ENCODE results near the gene TLE3.

Gene TLE3

DNA sequence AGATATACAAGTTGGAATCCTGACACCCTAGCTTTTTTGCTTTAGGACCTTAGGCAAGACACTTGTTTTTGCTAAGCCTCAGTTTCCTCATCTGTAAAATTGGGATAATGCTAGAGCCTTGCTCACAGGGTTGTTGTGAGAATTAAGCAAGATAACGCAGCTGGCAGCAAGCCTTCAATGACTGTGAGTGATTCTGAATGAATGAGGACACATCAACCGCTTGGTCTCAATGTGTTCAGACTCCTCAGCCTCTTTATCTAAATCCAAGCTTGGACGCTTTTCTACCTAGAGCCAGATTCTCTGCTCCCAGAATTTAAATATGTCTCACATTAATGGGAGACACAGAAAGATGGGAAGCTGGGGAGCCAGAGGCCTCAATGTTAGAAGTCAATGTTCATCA, 11.8 kb upstream of the TLE3 start:
- Histone ChIP-seq H3K27me3 (ENCODE audit: control insufficient read depth, insufficient read depth, low read length) (peaks cover 15% of the 10 kb centered on the region), H3K4me1 (ENCODE audit: control insufficient read depth, insufficient read depth, low read length) (peaks cover 13% of the 10 kb centered on the region), H3K4me3 (ENCODE audit: low read depth, low read length) (no peak overlapping the region), H3K9ac (ENCODE audit: low read depth, low read length) (no peak overlapping the region), H3K36me3 (ENCODE audit: control insufficient read depth, insufficient read depth, low read length) (no peaks in the 10 kb centered on the region), H3K9me3 (ENCODE audit: control insufficient read depth, insufficient read depth, low read length) (no peaks in the 10 kb centered on the region)

DNA sequence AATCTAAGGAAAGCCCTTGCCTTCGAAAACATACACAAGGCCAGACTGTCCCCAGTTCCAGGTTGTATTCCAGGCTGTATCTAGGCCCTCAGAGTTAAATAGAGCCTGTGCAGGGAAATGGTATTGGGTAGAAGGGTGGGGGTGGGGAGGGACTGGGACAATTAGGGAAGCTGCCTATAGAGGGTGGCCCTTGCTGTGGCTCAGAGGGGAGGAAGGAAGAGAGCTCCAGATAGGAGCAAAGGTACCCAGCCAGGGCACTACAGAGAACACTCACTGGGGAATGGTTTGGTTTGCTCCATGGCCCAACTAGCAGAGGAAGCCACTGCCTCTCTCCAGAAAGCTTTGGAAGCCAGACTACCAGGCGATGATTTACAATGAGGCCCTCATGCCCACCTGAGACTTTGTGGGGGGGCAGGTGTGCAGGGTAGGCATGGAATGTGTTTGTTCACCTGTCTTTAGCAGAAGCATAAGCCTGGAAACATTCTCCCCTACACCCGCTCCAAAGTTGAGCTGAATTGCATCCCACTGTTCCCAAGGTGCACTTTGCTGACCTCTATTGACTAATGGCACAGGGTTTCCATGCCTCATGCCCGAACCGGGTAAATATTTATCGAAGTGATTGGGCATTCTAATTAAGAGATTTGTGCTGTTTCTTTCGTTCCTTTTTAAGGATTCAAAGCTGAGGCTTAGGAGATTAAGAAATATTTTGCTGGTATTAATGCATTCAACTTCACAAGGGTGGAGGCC, 6.3 kb upstream of the TLE3 start:
- peaks cover 14% of the 10 kb centered on the region for H3K4me1 ChIP-seq (ENCODE audit: control insufficient read depth, insufficient read depth, low read length)
- H3K4me3 ChIP-seq (ENCODE audit: low read depth, low read length) = no peak overlapping the region
- H3K9ac ChIP-seq (ENCODE audit: low read depth, low read length) = no peak overlapping the region
- H3K9me3 ChIP-seq (ENCODE audit: control insufficient read depth, insufficient read depth, low read length) = no peaks in the 10 kb centered on the region
- no peaks in the 10 kb centered on the region for H3K36me3 ChIP-seq (ENCODE audit: control insufficient read depth, insufficient read depth, low read length)
- H3K27me3 ChIP-seq (ENCODE audit: control insufficient read depth, insufficient read depth, low read length) = peaks cover 25% of the 10 kb centered on the region

DNA sequence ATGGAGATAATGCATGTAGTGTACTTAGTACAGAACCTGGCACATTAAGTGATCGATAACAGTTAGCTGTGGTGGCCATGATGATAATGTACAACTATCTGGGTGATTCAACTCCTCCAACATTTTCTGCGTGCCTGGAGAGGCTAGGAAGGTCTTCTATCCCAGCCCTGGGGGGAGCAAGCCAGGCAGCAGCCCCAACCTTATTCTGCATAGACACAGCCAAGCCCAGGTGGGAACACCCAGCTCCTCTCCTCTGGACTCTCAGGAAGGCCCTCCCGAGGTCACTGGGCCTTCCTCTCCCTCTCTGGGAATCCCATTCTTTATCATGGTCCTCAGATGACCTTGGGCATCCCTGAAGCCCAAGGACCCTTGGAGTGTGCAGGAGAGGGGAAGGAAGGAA, 5.1 kb upstream of the TLE3 start:
- Histone ChIP-seq H3K4me1 (ENCODE audit: control insufficient read depth, insufficient read depth, low read length) (peaks cover 14% of the 10 kb centered on the region), H3K27me3 (ENCODE audit: control insufficient read depth, insufficient read depth, low read length) (peaks cover 25% of the 10 kb centered on the region), H3K4me3 (ENCODE audit: low read depth, low read length) (no peak overlapping the region), H3K9me3 (ENCODE audit: control insufficient read depth, insufficient read depth, low read length) (no peaks in the 10 kb centered on the region), H3K9ac (ENCODE audit: low read depth, low read length) (no peak overlapping the region), H3K36me3 (ENCODE audit: control insufficient read depth, insufficient read depth, low read length) (no peaks in the 10 kb centered on the region)

DNA sequence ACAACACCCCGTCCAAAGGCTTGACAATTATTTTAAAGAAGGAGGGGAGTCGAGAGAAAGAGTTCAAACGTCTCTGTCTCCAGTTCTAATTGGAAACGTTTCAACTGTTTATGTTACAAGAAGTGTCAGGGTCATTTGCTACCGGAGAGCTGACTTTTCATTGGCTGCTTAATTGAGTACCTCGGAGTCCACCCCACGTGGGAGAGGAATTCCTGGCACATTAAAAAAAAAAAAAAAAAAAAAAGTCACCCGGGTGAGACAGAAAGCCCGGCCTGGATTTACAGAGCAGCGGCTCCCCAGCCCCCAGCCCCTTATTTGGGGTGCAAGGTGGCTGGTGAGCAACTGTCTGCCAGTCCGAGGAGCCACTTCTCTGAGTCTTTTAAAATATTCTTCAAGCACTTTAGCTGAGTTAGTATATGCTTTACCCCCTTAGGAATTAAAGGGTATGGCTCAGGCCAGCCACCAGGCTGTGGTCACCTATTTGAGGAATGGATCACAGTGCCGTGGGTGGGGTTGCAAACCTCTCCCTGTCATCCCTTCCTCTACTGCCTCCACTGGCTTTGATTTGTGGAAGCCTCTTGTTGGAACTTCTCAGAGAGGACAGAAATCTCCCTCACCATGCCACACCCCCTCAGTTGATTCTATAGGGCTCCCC, 3.9 kb upstream of the TLE3 start:
- H3K9me3 ChIP-seq (ENCODE audit: control insufficient read depth, insufficient read depth, low read length) = no peaks in the 10 kb centered on the region
- peaks cover 20% of the 10 kb centered on the region for H3K27me3 ChIP-seq (ENCODE audit: control insufficient read depth, insufficient read depth, low read length)
- H3K9ac ChIP-seq (ENCODE audit: low read depth, low read length) = no peak overlapping the region
- peak overlapping the region; percentile 58 for H3K4me3 ChIP-seq (ENCODE audit: low read depth, low read length)
- no peaks in the 10 kb centered on the region for H3K36me3 ChIP-seq (ENCODE audit: control insufficient read depth, insufficient read depth, low read length)
- H3K4me1 ChIP-seq (ENCODE audit: control insufficient read depth, insufficient read depth, low read length) = peaks cover 14% of the 10 kb centered on the region

DNA sequence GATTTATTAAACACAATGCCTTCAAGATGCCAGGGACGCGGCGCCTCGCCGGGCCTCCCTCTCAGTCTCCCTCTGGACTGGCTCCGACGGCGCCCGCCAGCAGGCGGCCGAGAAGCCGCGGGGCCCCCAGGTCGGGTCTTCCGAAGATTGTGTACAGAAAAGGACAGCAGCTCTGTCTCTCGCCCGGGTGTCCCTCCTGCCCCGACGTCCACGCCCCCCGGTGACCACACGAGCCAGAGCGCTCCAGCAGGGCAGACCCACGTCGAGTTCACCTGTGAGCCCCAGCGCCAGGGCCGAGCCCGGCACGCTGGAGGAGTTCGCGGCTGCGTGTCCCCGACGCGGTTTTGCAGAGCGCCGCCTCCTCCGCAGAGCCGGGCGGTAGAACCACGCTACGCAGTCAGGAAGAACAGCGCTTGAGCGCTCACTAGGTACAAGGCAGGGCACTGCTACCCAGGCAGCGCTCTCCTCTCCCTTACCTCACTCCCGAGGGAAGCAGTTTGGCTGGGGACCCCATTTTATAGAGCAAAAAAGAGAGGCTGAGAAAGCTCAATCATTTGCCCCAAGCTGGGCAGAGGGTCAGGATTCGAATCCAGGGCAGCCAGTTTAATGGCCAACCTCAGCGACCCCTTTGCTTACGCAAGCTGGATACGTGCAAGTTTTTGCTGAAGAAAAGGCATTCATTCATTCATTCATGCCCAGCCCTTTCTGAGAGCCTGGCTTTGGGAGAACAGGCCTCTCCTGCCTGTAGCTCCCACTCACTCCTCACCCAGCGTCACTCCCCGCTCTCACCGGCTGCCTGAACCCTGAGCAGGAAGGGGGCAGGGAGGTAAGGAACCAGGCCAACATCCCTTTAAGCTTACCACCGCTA, 3.0 kb upstream of the TLE3 start:
- Histone ChIP-seq H3K27me3 (ENCODE audit: control insufficient read depth, insufficient read depth, low read length) (peaks cover 20% of the 10 kb centered on the region), H3K36me3 (ENCODE audit: control insufficient read depth, insufficient read depth, low read length) (no peaks in the 10 kb centered on the region), H3K4me1 (ENCODE audit: control insufficient read depth, insufficient read depth, low read length) (peaks cover 14% of the 10 kb centered on the region), H3K4me3 (ENCODE audit: low read depth, low read length) (peak overlapping the region; percentile 58), H3K9ac (ENCODE audit: low read depth, low read length) (no peak overlapping the region), H3K9me3 (ENCODE audit: control insufficient read depth, insufficient read depth, low read length) (no peaks in the 10 kb centered on the region)

DNA sequence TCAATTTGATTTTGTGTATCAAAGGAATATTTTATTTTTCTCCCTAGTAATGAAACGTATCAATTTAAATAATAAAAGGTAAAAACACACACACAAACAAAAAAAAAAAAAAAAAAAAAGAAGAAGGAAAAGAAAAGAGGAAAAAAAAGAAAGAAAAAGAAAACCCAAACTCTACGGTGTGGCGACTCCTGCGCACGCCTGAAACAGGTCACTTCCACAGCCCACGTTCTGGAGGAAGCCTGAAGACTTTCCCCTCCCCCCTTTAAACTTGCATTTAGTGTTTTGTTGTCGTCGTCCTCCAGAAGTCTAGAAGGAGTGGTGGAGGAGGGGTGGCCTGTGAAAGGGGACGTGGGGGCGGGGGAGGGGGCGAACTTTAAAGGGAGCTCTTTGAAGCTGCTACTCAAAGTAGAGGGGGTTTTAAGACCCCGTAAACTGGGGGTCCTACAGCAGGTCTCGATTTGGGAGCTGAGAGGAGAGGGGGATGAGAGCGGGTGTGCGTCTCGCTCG, 2.3 kb upstream of the TLE3 start:
- Histone ChIP-seq H3K27me3 (ENCODE audit: control insufficient read depth, insufficient read depth, low read length) (peaks cover 20% of the 10 kb centered on the region), H3K9ac (ENCODE audit: low read depth, low read length) (no peak overlapping the region), H3K36me3 (ENCODE audit: control insufficient read depth, insufficient read depth, low read length) (no peaks in the 10 kb centered on the region), H3K9me3 (ENCODE audit: control insufficient read depth, insufficient read depth, low read length) (no peaks in the 10 kb centered on the region), H3K4me3 (ENCODE audit: low read depth, low read length) (peak overlapping the region; percentile 58), H3K4me1 (ENCODE audit: control insufficient read depth, insufficient read depth, low read length) (peaks cover 14% of the 10 kb centered on the region)

DNA sequence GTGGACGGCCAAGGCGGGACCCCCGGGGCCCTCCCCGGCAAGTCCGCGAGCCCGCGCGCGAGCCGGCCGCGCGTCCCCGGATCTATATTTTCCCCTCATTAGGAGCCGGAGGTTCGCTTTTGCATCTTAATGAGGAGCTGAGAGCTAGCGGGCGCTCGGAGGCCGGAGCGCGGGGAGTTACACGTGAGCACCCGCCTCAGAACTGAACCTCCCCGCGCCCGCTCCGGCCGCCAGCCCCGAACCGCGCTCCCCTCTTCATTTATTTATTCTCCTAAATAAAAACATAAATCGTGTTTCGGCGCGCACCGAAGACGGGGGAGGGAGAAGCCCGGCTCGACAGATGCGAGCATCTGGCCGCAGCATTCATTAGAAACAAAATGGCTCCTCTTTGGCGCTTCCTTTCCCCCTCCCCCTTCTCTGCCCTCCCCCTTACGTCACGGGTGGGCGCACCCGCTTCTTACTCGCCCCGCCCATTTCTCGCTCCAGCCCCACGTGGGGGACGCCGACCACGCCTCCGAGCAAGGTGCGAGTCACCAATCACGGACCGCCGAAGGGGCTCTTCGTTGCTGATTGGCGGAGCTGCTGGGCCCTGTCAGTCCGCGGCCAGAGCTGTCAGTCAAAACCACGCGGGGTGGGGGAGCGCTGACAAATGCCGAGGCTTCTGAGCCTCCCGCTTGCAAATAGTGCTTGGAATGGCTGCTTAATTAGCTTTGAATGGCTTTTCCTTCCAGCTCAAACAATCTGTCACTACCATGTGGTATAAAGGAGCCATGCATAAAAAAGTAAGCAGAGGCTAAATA, 1.6 kb upstream of the TLE3 start:
- no peaks in the 10 kb centered on the region for H3K9me3 ChIP-seq (ENCODE audit: control insufficient read depth, insufficient read depth, low read length)
- H3K4me1 ChIP-seq (ENCODE audit: control insufficient read depth, insufficient read depth, low read length) = peaks cover 20% of the 10 kb centered on the region
- peak overlapping the region; percentile 37 for H3K9ac ChIP-seq (ENCODE audit: low read depth, low read length)
- H3K4me3 ChIP-seq (ENCODE audit: low read depth, low read length) = peak overlapping the region; percentile 54
- H3K36me3 ChIP-seq (ENCODE audit: control insufficient read depth, insufficient read depth, low read length) = no peaks in the 10 kb centered on the region
- peaks cover 20% of the 10 kb centered on the region for H3K27me3 ChIP-seq (ENCODE audit: control insufficient read depth, insufficient read depth, low read length)

DNA sequence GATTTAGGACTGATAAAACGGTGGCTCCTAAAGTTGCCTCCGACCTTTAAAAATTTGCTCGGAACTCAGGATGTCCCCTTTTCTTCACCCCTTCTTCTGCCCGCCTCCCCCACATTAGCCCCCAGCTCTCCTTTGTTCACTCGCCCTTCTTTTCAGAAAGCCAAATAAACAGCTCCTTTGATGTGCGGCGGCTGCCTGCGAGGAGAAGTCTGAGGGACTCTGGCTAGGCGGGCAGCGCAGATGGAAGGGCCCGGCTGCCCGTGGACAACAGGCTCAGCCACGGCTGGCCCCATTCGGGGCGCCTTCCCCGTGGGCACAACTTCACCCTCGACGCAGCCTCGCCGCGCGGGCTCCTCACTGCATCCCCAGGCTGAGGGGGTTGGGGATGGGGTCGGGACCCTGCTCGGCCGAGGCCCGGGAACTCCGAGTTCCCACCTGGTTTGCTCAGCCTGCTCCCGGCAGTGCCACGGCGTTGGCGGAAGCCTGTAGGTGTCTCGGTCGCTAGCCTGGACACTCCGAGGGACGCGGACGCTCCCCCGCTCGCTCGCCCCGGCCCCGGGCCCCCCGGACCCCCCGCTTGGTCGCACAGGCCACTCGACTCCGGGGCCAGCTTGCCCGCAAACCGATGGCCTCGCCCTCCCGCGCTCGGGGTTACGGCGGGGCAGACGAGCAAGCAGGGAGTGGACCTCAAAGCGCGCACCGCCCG, 897 bp upstream of the TLE3 start:
- peak overlapping the region; percentile 37 for H3K9ac ChIP-seq (ENCODE audit: low read depth, low read length)
- H3K4me3 ChIP-seq (ENCODE audit: low read depth, low read length) = peak overlapping the region; percentile 54
- peaks cover 17% of the 10 kb centered on the region for H3K27me3 ChIP-seq (ENCODE audit: control insufficient read depth, insufficient read depth, low read length)
- H3K36me3 ChIP-seq (ENCODE audit: control insufficient read depth, insufficient read depth, low read length) = no peaks in the 10 kb centered on the region
- H3K9me3 ChIP-seq (ENCODE audit: control insufficient read depth, insufficient read depth, low read length) = no peaks in the 10 kb centered on the region
- peaks cover 20% of the 10 kb centered on the region for H3K4me1 ChIP-seq (ENCODE audit: control insufficient read depth, insufficient read depth, low read length)

DNA sequence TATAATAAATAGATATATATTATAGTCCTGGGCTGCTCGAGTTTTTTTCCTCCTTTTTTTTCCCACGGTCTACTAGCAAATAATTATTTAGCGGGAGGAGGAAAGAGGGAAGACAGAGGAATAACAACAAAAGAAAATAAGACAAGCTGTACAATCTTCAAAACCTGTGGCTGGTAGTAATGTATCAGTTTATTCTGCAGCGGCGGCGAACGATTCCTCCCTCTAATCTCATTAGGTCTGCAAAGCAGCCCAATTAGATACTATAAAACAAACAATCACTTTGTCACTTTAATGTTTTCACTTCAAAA, 390 bp upstream of the TLE3 start:
- H3K9ac ChIP-seq (ENCODE audit: low read depth, low read length) = no peak overlapping the region
- peak overlapping the region; percentile 54 for H3K4me3 ChIP-seq (ENCODE audit: low read depth, low read length)
- peaks cover 12% of the 10 kb centered on the region for H3K27me3 ChIP-seq (ENCODE audit: control insufficient read depth, insufficient read depth, low read length)
- peaks cover 25% of the 10 kb centered on the region for H3K4me1 ChIP-seq (ENCODE audit: control insufficient read depth, insufficient read depth, low read length)
- H3K9me3 ChIP-seq (ENCODE audit: control insufficient read depth, insufficient read depth, low read length) = no peaks in the 10 kb centered on the region
- H3K36me3 ChIP-seq (ENCODE audit: control insufficient read depth, insufficient read depth, low read length) = no peaks in the 10 kb centered on the region

DNA sequence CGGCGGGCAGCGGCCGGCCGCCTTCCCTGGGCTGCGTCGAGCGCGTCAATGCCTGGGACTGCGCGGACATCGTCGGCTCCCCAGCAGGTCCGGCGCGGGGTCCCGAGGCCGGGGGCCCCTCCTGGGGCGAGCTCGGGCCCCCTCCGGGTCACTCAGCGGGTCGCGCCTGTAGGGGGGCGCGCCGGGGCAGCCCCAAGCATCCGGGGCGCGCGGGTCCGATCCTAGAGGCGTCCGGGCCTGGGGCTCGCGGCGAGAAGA, 725 bp downstream of the TLE3 start:
- Histone ChIP-seq H3K4me3 (ENCODE audit: low read depth, low read length) (peak overlapping the region; percentile 79), H3K4me1 (ENCODE audit: control insufficient read depth, insufficient read depth, low read length) (peaks cover 29% of the 10 kb centered on the region), H3K9ac (ENCODE audit: low read depth, low read length) (peak overlapping the region; percentile 24), H3K9me3 (ENCODE audit: control insufficient read depth, insufficient read depth, low read length) (no peaks in the 10 kb centered on the region), H3K36me3 (ENCODE audit: control insufficient read depth, insufficient read depth, low read length) (peaks cover 3% of the 10 kb centered on the region), H3K27me3 (ENCODE audit: control insufficient read depth, insufficient read depth, low read length) (peaks cover 2% of the 10 kb centered on the region)
